ENCODE results near the gene TAF4B.
A peak's percentile ranks its signal among the peaks of the same experiment; 100 is the strongest.

Gene TAF4B

GRCh38 chr18:26304511-26304910, 78.3 kb downstream of the TAF4B start:
- no peak for TF ChIP-seq FOXM1 (IDR thresholded peaks at IDR 0.05; ENCODE audit: borderline replicate concordance, low read depth)

GRCh38 chr18:26307161-26307773, 81.0 kb downstream of the TAF4B start:
- TF ChIP-seq RAD21 (IDR thresholded peaks at IDR 0.05; ENCODE audit: low read depth) (peak; percentile 74), EP300 (IDR thresholded peaks at IDR 0.05; ENCODE audit: borderline replicate concordance) (no peak)

GRCh38 chr18:26309281-26309680, 83.0 kb downstream of the TAF4B start:
- TF ChIP-seq USF1 (IDR thresholded peaks at IDR 0.05) (no peak), ZBTB7A (IDR thresholded peaks at IDR 0.05; ENCODE audit: low read depth) (no peak), MAX (IDR thresholded peaks at IDR 0.05) (no peak), TAF1 (IDR thresholded peaks at IDR 0.05; ENCODE audit: low read depth) (no peak), TEAD4 (IDR thresholded peaks at IDR 0.05) (no peak), TCF12 (IDR thresholded peaks at IDR 0.05; ENCODE audit: low read depth) (no peak), REST (IDR thresholded peaks at IDR 0.05; ENCODE audit: low read depth) (no peak)

GRCh38 chr18:26312199-26312598, 86.0 kb downstream of the TAF4B start:
- TF ChIP-seq TCF12 (IDR thresholded peaks at IDR 0.05; ENCODE audit: low read depth) (no peak), MAX (IDR thresholded peaks at IDR 0.05) (no peak), RAD21 (IDR thresholded peaks at IDR 0.05; ENCODE audit: low read depth) (no peak), CREB1 (IDR thresholded peaks at IDR 0.05; ENCODE audit: low read depth) (no peak), USF1 (IDR thresholded peaks at IDR 0.05) (no peak), TEAD4 (IDR thresholded peaks at IDR 0.05) (no peak)

- TF ChIP-seq EGR1 (IDR thresholded peaks at IDR 0.05) (no peak), USF1 (IDR thresholded peaks at IDR 0.05) (no peak), YY1 (IDR thresholded peaks at IDR 0.05; ENCODE audit: low read depth) (no peak), RAD21 (IDR thresholded peaks at IDR 0.05; ENCODE audit: low read depth) (no peak), FOXM1 (IDR thresholded peaks at IDR 0.05; ENCODE audit: borderline replicate concordance, low read depth) (no peak), MAX (IDR thresholded peaks at IDR 0.05) (no peak), ZBTB7A (IDR thresholded peaks at IDR 0.05; ENCODE audit: low read depth) (no peak), EP300 (IDR thresholded peaks at IDR 0.05; ENCODE audit: borderline replicate concordance) (no peak), TAF1 (IDR thresholded peaks at IDR 0.05; ENCODE audit: low read depth) (no peak), CEBPB (IDR thresholded peaks at IDR 0.05) (no peak), TEAD4 (IDR thresholded peaks at IDR 0.05) (no peak), REST (IDR thresholded peaks at IDR 0.05; ENCODE audit: low read depth) (no peak), CREB1 (IDR thresholded peaks at IDR 0.05; ENCODE audit: low read depth) (no peak), TCF12 (IDR thresholded peaks at IDR 0.05; ENCODE audit: low read depth) (no peak), NFIC (IDR thresholded peaks at IDR 0.05) (no peak)
These were observed 91.2 kb downstream of the TAF4B start for GRCh38 chr18:26317398-26317797.

- no peak for TF ChIP-seq NFIC (IDR thresholded peaks at IDR 0.05)
- no peak for TF ChIP-seq REST (IDR thresholded peaks at IDR 0.05; ENCODE audit: low read depth)
- no peak for TF ChIP-seq MAX (IDR thresholded peaks at IDR 0.05)
- TF ChIP-seq TEAD4 (IDR thresholded peaks at IDR 0.05): no peak
- no peak for TF ChIP-seq TAF1 (IDR thresholded peaks at IDR 0.05; ENCODE audit: low read depth)
These were observed 94.4 kb downstream of the TAF4B start for GRCh38 chr18:26320686-26321085.
